HL-60/S4 treated with phorbol 12-myristate 13-acetate at 8.2 ng/mL for 4 days and 3 days (cell line): Measurements from ENCODE around the gene BEGAIN.

ENCODE experiments used
- in situ Hi-C: fragments of 300-500 bp; cut with MboI; formaldehyde crosslinking; loops from 2 replicates; pipeline ENCODE4 v1.15.0; 2022; ENCODE audit warnings: low sequenced_read_pairs

Gene BEGAIN

DNA sequence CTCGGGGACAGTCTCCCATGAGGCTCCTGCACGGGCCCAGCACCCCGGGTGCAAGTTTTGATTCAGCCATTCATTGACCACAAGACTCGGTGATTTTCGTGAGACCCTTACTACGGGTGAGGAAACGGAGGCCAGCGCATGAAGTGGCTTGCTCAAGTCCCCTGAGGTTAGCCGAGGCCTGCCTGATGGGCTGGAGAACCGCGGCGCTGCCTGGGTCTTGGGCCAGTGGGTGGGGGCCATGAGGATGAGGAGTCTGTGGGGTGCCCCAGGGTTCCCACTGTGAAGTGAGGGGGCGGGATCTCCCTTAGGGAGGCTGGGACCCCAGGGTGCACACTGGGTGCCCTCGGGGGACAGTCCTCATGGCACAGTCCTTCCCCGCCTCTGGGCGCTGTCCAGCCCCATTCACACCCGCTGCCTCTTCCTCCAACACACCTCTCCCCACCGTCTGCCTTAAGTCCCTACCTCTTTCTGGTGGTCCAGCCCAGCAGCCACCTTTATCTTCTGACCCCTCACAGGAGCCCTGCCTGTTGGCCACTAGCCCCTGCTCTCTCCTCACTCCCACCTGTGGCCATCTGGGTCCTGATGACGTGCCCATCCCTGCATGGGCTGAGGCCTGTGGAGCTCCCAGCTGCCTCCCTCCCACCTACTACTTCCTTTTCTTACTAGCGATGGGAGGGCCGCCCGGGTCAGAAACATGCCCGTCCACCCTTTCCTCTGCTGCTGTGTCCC is 16.3 kb downstream of the BEGAIN start:
- in situ Hi-C loops = no loop called here

GRCh38 chr14:100569734-100570286 is 17.4 kb downstream of the BEGAIN start:
- in situ Hi-C loops = no loop called here

DNA sequence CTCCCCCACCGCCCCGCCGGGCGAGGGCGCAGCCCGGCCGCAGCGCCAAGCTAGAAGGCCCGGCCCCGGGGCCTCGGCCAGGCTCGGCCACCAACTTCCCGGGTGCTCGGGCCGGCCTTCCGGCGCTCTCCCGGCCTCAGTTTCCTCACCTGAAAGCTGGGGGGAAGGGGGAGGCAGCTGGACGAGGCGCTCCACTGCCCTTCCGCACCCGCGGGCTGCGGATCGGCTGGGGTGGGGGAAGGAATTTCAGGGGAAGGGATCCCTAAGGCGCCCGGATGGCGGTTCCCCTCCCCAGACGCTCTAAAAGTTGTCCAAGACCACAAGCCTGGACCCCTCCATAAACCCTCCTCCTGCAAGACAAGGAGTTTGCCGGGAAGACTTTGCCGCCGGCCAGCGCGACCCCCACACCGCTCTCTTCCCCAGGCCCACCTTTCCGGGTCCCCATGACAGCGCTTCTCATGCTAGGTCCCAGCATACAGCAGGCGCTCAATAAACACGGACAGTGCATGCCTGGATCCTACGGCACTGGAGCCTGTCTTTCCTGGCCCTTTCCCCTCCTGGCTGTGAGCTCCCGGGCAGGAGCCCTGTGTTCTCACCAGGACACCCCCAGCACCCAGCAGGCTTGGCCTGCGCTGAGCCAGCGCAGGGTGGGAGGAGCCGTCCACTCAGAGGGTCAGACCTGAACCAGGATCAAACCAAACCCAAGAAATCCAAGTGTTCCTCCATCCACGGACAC is 18.1 kb downstream of the BEGAIN start:
- in situ Hi-C loops = no loop called here

- in situ Hi-C loops = no loop called here
These were observed 18.8 kb downstream of the BEGAIN start for GRCh38 chr14:100568164-100568997.

DNA sequence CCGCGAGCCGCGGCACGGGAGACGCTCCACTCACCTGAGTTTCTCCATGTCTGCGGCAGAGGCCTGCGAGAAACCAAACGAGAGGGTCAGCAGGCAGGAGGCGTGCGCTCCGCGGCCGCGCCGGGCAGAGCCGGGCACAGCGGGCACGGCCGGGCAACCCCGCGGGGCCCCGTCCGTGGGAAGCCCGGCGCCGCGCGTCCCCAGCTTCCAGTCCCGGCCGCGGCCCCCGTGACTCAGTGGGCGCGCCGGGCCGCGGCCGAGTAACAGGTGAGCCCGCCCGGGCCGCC is 19.4 kb downstream of the BEGAIN start:
- in situ Hi-C loops = no loop called here

DNA sequence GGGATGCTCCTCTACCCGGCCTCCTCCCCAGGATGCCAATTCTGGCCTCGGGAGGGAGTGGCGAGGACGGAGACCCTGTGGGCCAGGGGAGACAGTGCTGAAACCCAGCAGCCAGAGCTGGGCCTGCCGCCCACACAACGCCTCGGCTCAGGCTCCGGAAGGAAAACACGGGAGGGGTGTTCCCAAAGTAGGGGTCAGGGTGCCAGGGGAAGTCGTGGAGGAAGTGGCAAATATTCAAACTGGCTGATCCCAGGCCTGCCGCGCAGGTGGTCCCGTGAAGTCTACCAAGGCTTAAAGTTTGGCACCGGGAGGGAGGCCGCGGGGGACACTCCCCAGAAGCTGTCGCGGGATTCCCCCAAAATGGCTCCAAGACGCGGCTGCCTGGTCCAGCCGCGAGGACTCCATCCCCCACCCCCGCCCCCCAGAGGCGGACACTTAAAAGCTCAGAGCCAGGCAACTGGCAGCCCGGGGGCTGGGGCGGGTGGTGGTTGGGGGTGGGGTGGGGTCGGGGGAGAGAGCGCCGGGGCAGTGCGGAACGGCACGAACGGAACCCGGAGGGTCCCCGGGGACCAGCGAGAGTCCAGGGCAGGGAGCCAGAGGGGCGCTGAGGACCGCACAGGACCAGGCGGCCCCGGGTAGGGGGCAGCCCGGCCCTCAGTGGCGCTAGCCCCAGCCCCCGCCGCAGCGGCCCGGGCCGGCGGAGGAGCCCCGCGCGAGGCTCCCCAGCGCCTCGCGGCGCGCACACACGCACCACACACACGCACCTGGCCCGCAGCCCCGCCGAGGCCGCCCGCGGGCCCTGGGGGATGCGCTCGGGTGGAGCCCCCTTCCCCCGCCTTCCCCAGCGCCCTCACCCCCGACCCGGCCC is 20.0 kb downstream of the BEGAIN start:
- in situ Hi-C loops = no loop called here

- in situ Hi-C loops = no loop called here
These were observed 20.6 kb downstream of the BEGAIN start for GRCh38 chr14:100566586-100566985.

GRCh38 chr14:100566119-100566518 is 21.1 kb downstream of the BEGAIN start:
- in situ Hi-C loops = no loop called here

DNA sequence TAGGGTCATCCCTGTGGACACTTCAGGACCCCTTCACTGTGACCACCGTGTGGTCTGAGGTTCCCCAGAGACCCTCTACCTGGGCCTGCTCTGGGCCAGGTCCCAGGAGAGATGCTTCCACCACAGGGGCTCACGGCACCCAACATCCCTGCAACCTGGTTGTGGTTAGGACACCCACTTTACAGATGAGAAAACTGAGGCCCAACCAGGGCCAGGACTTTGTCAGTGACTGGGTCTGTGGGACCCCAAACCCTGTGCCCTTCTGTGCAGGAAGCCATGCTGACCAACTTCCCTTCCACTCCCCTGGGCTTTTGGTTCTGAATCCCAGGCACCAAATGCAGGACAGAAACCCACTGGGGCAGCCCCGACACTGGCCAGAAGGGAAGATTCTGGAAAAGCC is 21.6 kb downstream of the BEGAIN start:
- in situ Hi-C loops = no loop called here

- in situ Hi-C loops = no loop called here
These were observed 22.7 kb downstream of the BEGAIN start for GRCh38 chr14:100564512-100564911.

GRCh38 chr14:100562751-100563150 is 24.5 kb downstream of the BEGAIN start:
- in situ Hi-C loops = no loop called here

DNA sequence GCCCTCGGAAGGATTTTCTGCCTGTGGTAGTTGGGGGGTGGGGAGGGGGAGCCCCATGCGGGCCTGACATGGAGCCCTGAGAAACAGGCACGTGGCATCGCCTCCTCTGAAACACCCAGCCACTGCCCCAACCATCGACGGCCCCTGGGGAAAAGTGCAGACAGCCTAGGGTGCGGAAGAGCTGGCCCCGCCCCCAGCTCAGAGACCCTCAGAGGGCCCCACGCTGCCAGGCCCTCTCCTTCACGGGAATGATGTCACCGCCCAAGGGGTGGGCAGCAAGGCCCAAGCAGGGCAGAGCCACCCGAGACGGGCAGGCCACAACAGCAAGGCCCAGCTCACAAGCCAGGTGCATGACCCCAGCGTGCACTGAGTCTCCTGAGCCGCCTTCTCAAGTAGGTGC is 26.2 kb downstream of the BEGAIN start:
- in situ Hi-C loops = no loop called here

DNA sequence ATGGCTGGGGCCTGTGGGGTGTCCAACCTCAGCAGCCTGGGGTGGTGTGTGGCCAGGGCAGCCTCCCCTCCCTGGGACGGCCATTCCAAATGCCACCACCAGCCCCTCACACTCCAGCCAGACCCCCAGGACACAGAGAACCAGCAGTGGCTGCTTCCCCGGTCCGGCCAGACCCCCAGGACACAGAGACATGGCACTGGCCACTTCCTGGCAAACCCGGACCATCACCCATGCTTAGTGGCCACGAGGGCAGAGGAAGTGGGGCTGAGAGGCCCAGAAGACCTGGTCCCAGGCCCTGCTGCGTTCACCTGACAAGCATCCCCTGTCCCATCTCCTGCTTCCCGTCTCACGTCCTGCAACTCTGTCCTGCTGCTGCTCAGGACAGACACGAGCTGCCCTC is 26.7 kb downstream of the BEGAIN start:
- in situ Hi-C loops = no loop called here

DNA sequence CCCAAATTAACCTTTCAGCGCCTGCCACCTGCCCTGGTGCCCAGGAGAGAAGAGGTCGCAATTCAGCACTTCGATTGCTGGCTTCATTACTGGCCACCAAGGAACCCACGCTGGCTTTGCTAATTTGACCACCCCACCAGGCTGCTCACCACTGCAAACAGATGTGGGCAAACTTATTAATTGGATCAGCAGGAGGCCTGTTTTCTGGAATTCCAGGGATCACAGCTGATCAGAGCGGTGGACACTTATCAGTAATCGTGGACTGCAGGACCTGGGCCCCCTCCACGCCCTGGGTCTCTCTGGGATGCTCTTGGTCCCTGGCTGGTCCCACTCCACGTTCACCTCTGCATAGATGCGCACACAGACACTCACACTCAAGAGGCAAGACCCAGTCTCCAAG is 27.8 kb downstream of the BEGAIN start:
- in situ Hi-C loops = no loop called here

GRCh38 chr14:100558966-100559365 is 28.3 kb downstream of the BEGAIN start:
- in situ Hi-C loops = no loop called here

- in situ Hi-C loops = no loop called here
These were observed 29.0 kb downstream of the BEGAIN start for GRCh38 chr14:100558226-100558625.

DNA sequence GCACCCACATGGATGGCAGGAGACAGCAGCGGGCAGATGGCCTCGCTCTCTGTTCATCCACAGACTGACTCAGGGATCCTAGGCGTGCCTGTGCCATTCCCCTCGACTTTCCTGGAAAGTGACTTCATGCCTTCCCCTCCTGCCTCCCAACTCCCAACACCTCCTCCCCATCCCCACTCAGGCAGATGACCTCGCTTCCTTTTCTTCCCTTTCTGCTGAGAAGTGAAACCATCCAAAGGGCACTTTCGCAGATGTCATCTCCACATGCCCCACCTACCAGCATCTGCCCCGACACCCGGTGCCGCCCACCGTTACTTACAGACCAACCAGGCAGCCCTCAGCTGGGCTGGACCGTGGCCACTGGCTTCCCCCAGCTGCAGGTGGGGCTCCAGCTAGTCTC is 29.6 kb downstream of the BEGAIN start:
- in situ Hi-C loops = no loop called here

DNA sequence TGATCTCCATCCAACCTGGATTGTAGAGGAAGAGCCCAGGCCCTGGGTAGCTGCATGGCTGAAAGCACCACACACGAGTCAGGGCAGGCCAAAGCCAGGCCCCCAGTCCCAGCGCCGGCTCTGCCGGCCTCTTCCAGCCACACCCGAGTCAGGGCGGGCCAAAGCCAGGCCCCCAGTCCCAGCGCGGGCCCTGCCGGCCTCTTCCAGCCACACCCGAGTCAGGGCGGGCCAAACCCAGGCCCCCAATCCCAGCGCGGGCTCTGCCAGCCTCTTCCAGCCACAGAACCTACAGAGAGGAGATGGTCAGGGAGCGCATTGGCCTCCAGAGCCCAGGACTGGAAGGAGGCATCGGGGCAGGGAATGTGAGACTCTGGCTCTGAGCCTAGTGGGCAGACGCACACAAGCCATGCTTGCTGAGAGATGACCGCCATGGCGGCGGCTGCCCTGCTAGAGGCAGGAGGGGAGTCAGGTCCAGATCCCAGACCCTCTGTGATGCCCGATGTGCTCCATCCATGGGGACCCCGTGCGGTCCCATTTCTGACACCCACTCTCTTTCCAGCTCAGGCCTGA is 30.2 kb downstream of the BEGAIN start:
- in situ Hi-C loops = no loop called here

- in situ Hi-C loops = no loop called here
These were observed 31.1 kb downstream of the BEGAIN start for GRCh38 chr14:100556140-100556475.

GRCh38 chr14:100555436-100556139 is 31.6 kb downstream of the BEGAIN start:
- in situ Hi-C loops = no loop called here
